WI38 (cell line): ENCODE measurements around the gene KRTAP5-4.
"Not testable (repeated sequence)": the region's sequence is repeated elsewhere in the genome, so short reads cannot be mapped to it uniquely, and the experiment has no call there.

Experiments
- H3K4me3 ChIP-seq: 2 replicates; pipeline ENCODE4 v1.5.1; 2011; ENCODE audit warnings: low read depth, mild to moderate bottlenecking, control low read depth, low read length
- CTCF ChIP-seq: IDR thresholded peaks from 2 replicates; pipeline ENCODE4 v1.5.1; 2012; ENCODE audit warnings: low read depth, mild to moderate bottlenecking, control low read depth, low read length

Gene KRTAP5-4

DNA sequence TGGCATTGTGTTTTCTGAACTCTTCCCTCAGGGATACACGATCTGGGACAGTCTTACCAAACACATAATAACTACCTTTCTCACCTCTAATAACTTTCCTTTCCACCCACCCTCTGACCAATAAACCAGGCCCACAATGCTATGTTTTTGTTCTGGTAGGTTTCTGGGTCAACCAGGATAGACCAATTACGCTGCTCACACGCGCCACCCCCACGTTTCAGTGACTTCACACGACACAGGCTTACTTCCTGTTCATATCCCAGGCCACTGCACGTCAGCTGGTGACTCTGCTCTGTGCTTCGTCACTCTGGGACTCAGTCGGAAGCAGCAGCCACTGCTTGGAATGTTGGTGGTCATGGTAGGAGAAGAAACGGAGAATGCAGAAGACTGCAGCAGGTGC lies 2.5 kb downstream of the KRTAP5-4 start:
- no peak overlapping the region for H3K4me3 ChIP-seq
- no peak for TF ChIP-seq CTCF

GRCh38 chr11:1618231-1618630 lies 3.7 kb downstream of the KRTAP5-4 start:
- no peak for TF ChIP-seq CTCF
- H3K4me3 ChIP-seq: no peak overlapping the region

DNA sequence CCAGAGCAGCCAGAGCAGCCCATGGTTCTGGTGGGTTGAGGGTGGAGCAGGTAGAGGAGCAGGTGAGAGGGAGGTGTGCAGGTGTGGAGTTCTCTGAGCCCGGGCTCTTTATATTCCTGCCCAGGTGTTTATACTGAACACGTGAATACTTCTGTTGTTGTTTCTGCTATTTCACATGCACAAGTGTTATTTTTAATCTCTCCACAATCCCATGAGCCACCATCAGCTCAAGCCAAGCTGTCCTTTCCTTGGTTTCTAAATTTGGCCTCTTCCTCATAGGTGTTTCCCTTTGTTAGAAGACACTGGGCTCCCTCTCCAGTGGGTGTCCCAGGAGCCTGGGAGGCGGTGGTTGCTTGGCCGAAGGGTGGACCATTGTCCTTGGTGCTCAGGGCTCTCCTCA lies 13.6 kb downstream of the KRTAP5-4 start, which contains the start of gene KRTAP5-3:
Gene KRTAP5-3, minus strand, starts transcription at position 101 of the 400 bp plus-strand sequence. Its CDS starts 78 bp downstream, at position 23.
- no peak for TF ChIP-seq CTCF
- no peak within 1 kb of the TSS for H3K4me3 ChIP-seq

GRCh38 chr11:1607901-1608300 lies 14.0 kb downstream of the KRTAP5-4 start:
- not testable (repeated sequence) for H3K4me3 ChIP-seq

DNA sequence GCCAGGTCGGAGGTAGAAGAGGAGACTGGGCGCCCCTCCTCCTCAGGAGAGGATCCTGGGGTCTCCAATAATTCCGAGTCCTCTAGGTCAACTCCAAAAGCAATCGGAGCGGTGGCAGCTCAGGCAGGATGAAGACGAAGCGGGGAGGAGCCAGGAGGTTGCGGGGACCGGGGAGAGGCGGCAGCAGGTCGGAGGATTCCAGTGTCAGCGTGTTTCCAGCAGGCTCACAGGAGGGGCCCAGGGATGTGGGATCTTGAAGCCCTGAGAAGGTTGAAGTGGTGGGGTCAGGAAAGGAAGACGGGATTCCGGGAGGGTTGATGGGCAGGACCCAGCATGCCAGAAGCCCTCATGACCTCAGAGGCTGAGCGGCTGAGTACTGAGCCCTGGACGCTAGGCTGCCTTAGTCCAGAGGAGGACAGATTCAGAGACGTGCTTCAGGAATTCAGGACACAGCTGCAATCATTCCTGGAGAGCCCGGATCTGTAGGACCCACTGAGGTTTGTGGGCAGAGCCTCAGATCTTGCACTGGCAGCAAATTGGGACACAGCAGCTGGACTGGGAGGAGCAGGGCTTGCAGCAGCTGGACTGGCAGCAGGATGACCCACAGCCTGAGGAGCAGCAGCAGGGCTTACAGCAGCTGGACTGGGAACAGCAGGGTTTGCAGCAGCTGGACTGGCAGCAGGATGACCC lies 14.6 kb downstream of the KRTAP5-4 start:
- not testable (repeated sequence) for H3K4me3 ChIP-seq

DNA sequence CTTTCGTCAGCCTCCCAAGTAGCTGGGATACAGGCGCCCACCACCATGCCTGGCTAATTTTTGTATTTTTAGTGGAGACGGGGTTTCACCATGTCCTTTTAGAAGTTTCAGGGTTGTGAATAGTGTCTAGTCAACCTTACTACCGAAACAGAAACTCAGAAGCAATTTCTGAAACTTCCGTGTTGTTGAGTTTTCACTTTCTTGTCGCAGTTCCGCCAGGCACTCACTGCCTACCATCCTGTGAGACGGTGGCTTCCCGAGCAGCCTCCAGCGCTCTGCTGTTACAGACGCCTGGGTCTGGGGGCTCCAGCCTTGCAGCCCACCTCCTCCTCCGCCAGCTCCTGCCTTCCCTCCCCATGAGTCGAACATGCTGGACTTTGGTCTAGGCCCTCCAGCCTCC lies 16.0 kb downstream of the KRTAP5-4 start:
- H3K4me3 ChIP-seq: not testable (repeated sequence)

DNA sequence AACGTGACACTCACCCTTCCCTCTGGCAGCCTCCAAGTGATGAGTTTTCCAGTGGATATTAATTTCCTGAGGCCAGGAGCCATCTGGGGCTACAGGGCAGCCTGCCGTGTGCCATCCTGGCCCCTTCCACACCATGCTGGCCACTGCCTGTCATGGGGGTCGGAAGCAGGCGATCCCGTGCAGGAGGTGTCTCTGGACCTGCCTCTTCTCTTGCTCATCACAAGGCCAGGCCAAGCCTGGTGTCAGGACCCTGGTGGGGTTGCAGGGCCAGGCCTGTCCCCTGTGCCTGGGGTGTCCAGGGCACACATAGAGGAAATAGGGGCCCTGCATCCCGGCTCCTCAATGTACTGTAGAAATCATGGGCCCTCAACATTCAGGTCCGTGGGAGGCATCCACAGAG lies 17.2 kb downstream of the KRTAP5-4 start:
- no peak for TF ChIP-seq CTCF
- H3K4me3 ChIP-seq: no peak overlapping the region

- no peak overlapping the region for H3K4me3 ChIP-seq
- no peak for TF ChIP-seq CTCF
Observed at GRCh38 chr11:1604181-1604580, 17.8 kb downstream of the KRTAP5-4 start.

- no peak overlapping the region for H3K4me3 ChIP-seq
Observed at GRCh38 chr11:1603629-1604028, 18.3 kb downstream of the KRTAP5-4 start.

GRCh38 chr11:1601663-1602062 lies 20.3 kb downstream of the KRTAP5-4 start:
- not testable (repeated sequence) for H3K4me3 ChIP-seq

More at GRCh38 chr11:1603629-1604028, 18.3 kb downstream of the KRTAP5-4 start:
- no peak for TF ChIP-seq CTCF
